CD4-positive, alpha-beta T cell treated with Interleukin-6 for 4 hours (primary cell): ENCODE results near the gene NIP7.

Experiments used
- DNase-seq: peaks from one replicate; pipeline ENCODE4 v3.0.0-alpha.2; 2020; ENCODE audit warnings: mixed read lengths

Gene NIP7

DNA sequence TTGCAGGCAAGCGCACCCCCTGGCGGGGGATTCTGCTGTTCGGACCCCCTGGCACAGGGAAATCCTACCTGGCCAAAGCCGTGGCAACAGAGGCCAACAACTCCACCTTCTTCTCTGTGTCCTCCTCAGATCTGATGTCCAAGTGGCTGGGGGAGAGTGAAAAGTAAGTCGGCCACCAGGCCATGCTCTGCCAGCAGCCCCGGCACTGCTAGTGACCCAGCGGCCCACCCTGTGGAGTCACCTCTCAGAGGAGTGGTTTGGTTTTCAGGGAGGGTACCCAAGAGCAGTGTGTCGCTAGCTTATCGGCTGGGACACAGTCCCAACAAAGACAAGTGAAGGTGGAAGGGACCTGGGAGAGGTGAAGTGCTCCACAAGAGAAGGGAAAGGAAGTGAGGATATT lies 20.2 kb upstream of the NIP7 start:
- no peak for DNase-seq

- DNase-seq, result no peak
Observed at GRCh38 chr16:69319826-69320739, 19.5 kb upstream of the NIP7 start.

DNA sequence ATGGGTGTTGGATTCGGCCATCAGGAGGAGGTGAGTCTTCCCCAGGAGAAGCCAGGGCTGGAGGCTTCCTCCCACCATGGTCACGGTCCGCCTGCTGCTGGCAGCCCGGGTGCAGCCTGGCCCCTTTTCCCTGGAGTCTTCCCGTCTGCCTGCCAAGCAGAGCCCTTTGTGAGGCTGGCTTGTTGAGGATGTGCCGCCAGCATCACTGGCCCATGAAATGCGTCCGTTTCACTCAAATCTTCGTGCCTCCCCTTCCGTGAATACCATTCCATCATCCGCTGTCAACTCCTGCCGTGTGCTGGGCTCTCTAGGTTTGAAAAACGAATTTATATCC lies 18.9 kb upstream of the NIP7 start:
- DNase-seq, result no peak

DNA sequence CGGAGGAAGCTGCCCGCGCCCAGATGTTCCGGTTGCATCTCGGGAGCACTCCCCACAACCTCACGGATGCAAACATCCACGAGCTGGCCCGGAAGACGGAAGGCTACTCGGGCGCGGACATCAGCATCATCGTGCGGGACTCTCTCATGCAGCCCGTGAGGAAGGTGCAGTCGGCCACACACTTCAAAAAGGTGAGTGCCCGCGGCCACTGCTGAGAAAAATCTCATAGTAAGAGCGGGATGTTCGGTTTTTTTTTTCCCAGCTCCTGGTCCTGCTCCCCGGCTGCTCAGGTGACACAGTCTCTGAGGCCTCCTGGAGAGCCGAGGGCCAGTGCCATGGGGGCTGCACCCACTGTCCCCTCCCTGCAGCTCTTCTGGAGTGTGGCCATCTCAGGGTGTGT lies 18.5 kb upstream of the NIP7 start:
- no peak for DNase-seq

DNA sequence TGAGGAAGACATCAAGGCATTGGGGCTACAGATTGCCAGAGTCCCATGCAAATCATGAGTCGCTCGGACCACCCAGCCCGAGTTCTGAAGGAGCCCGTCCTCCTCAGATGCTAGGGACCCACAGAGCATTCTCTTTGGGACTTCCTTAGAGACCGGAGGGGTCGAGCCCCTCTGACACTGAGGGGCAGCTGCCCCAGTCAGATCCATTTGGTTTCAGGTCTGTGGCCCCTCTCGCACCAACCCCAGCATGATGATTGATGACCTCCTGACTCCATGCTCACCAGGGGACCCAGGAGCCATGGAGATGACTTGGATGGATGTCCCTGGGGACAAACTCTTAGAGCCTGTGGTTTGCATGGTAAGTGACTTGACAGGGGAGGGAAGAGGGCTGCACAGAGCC lies 17.2 kb upstream of the NIP7 start:
- DNase-seq, result no peak

DNA sequence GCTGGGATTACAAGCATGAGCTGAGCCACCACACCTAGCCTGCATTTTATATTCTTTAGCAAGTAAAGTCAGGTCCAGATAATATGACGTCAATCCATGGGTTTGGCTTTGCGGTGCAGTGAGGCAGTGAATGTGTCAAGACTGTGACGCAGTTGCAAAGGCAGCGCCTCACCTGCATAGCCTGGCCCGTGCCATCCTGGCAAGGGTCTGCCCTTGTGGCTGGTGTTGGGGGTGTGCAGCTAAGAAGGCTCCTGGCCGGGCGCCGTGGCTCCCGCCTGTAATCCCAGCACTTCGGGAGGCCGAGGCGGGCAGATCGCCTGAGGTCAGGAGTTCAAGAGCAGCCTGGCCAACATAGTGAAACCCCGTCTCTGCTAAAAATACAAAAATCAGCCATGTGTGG lies 16.2 kb upstream of the NIP7 start:
- no peak for DNase-seq

GRCh38 chr16:69324013-69324531 lies 15.5 kb upstream of the NIP7 start:
- DNase-seq, result no peak

DNA sequence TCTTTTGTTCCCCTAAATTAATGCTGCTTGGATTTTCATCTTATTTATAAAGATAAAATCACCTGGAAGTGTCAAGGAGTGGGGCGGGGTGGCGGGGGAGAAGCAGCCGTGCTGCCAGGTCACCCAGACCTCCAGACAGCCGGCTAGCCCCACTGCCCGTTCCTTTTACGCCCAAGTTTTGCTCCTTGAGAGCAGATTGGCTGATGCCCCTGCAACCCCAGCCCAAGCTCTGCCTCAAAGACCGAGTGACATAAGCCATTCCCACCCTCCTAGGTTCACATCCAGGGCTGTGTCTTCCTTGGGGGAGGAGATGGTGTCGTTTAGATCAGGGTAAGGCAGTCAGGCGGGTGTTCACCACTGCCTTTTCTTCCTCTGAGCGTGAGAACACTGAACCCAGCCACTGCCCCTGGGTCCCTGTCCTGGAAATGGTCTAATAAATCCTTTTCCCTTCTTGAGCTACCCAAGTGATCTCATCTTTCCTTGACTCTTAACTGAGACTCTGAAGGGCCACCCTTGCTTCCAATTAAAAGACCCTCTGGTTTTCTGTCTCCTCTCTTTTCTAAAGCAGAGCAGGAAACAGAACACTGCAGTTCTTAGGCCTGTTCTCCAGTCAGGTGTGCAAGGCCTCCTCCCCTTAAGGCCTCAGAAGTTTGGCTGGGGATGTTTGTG lies 14.9 kb upstream of the NIP7 start:
- DNase-seq, result no peak

GRCh38 chr16:69325784-69326171 lies 13.8 kb upstream of the NIP7 start:
- no peak for DNase-seq

DNA sequence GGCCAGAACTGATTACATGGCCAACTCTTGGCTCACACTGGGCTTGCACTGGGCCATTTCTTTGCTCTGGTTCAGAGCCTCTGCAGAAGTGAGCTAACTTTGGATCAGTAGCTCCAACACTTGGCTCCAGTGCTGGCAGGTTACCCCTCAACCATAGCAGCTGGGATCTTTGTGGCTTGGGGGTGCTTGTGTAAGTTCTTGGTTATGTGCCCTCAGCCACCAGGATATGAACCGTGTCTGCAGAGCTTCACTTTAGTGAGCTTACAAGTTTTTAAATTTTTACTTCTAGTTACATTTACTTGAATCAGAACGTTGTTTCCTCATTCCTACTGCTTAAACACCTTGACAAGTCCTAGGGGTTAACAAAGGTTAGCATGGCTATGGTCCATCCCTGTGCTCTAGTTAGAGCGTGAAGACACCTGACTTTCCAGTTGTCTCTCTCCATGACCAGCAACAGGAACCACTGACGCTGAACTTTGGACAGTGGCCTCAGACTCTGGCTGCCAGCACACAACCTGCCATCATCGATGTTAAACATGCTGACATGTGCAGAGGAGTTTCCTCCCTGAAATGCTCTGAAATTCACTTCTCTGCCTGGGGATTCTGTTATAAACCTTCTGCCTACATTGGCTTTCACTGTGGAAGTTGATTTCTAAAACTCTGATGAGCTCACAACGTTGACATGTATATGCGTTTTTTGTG lies 13.2 kb upstream of the NIP7 start:
- no peak for DNase-seq

DNA sequence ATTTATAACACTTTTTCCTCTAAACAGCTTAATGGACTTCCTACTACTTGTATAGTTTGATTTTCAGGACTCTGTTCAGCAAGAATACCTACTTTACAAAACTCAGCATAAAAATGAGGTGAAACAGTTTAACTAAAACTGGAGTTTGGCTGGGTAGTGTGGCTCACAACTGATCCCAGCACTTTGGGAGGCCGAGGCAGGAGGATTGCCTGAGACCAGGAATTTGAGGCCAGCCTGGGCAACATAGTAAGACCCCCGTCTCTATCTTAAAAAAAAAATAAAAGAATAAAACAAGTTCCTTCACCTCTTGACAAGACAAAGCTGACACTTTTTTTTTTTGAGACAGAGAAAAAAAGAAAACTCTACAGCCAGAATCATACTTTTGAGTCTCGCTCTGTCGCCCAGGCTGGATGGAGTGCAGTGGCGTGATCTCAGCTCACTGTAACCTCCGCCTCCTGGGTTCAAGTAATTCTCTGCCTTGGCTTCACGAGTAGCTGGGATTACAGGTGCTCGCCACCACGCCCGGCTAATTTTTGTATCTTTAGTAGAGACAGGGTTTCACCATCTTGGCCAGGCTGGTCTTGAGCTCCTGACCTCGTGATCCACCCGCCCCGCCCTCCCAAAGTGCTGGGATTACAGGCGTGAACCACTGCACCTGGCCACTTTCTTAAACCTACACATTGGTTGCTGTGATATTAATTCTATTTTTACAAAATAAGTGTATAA lies 11.8 kb upstream of the NIP7 start:
- DNase-seq, result no peak

- no peak for DNase-seq
Observed at GRCh38 chr16:69328854-69329316, 10.7 kb upstream of the NIP7 start.

DNA sequence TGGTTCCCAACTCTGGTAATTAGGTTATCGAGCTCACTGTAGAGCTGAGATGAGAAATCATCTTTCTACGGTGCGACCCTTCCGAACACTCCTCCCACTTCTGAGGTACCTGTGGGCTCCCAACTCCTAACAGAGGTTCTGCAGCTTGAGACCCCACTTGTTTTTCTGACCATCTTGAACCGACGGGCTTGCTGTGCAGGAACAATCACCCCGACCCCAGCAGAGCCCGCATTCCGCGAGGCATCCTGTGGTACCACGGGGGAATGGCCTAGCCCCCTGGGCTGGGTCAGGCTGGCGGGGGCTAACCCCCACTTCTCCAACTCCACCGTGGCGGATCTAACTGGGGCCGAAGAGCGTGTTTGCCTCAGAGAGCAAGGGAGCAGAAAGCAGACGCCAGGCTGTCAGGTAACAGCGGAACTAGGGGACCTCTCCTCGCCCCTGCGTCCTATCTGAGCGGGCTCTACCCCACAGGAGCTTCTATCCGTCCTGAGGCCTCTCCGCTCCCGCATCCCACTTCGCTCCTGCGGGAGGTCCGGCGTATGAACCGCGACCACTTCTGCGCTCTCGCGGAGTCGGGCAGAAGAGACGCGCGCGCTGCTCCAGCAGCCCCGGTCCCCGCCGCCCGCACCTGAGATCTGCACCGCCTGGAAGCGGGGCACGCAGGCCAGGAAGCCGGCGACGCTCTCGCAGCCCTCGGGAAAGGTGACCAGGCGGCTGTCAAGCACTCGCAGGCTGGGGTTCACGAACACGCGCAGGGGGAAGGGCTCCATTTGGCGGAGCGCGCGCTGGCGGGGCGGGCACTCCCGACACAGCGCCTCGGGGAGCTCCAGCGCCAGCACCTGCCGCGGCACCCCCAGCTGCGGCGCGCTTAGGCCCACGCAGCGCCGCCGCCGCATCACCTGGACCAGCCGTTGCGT lies 9.9 kb upstream of the NIP7 start:
- peak; percentile 54 for DNase-seq

GRCh38 chr16:69330286-69331109 lies 9.1 kb upstream of the NIP7 start, which contains the start of gene PDF:
Gene PDF, minus strand, starts transcription at chr16:69330588. Its CDS starts 18 bp downstream, at chr16:69330570.
- DNase-seq, result peak; percentile 87

- DNase-seq, result no peak
Observed at GRCh38 chr16:69334696-69335095, 4.9 kb upstream of the NIP7 start.

- no peak for DNase-seq
Observed at GRCh38 chr16:69338557-69339288, 849 bp upstream of the NIP7 start.

DNA sequence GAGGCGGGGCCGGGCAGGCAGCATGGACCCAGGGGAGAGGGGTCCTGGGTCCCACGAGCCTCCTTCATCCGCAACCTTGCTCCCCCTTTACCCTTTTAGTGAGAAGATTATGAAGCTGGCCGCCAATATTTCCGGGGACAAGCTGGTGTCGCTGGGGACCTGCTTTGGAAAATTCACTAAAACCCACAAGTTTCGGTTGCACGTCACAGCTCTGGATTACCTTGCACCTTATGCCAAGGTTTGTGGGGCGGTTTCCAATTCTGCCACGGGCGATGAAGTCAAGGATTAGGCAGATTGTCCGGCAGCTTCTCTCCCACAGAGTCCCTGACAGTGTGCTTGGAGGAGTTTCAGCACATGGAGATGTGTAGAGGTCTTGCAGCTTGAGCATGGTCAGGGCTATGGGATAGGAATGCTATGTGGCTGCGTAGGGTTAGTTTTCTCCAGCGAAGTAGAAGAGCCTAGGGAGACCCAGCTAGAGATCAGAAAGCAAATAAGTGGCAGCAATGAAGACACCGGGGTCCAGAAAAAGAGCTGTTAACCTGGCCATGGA lies 598 bp downstream of the NIP7 start:
- no peak for DNase-seq

- no peak for DNase-seq
Observed at GRCh38 chr16:69344171-69344570, 4.6 kb downstream of the NIP7 start.

- no peak for DNase-seq
Observed at GRCh38 chr16:69345923-69346322, 6.4 kb downstream of the NIP7 start.

- DNase-seq, result no peak
Observed at GRCh38 chr16:69346683-69347082, 7.1 kb downstream of the NIP7 start.
